Measurements from ENCODE around the gene RBMS1. TPM values are rescaled to one million over a fixed set of nuclear protein-coding genes. Genes with fewer than 3 reads are reported as not detected.

The RBMS1 gene
- polyA plus RNA-seq, 1 donor (not counting 4 experiments of a cell fraction or from before 2014, with no cell fraction given) = 89.1 TPM

DNA sequence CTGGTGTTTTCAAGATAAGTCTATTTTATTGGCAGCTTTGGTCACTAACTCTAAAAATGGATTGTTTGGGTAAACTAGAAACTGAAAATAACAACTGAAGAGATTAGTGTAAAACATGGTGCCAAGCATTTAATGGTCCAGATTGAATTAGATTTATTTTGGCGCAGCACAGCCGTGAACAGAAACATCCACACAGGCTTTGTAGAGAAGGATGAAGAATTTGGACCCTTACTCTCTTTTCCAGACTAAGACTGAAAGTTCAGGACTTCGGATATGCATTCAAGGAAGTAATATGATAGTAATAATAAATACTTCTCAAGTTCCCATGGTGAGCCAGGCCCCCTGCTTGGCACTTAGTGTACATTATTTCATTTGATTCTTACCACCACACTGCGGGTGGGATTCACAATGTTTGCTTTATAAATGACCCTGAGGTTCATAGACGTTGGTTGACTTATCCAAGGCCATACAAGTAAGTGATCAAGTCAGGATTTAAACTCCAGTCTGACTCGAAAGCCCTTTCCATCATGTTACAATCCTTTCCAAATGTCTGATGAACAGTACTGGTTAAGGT lies 239.3 kb downstream of the RBMS1 start:
- no peak overlapping the region for H3K4me2 ChIP-seq (ENCODE audit: control insufficient read depth, extremely low read depth, insufficient read depth, low read depth, low read length)
- no peak overlapping the region for H3K4me3 ChIP-seq (ENCODE audit: control insufficient read depth in 2 of 3, extremely low read depth in 1 of 3, insufficient read depth in 2 of 3, low read depth in 1 of 3, low read length in 3 of 3)
- no peaks in the 10 kb centered on the region for H3K9me1 ChIP-seq (ENCODE audit: control insufficient read depth, extremely low read depth, insufficient read depth, low read length)
- H3K4me1 ChIP-seq (ENCODE audit: control insufficient read depth, extremely low read depth, insufficient read depth, low read length) = peaks cover 26% of the 10 kb centered on the region
- DNase-seq (ENCODE audit: low read depth, low spot score) = no peak
- H3K27ac ChIP-seq (ENCODE audit: control insufficient read depth, insufficient read depth, low read length) = no peak overlapping the region
- H3K79me2 ChIP-seq (ENCODE audit: control insufficient read depth, insufficient read depth, low read length) = no peaks in the 10 kb centered on the region
- H2AFZ ChIP-seq (ENCODE audit: control insufficient read depth, low read length) = no peak overlapping the region
- no peaks in the 10 kb centered on the region for H4K20me1 ChIP-seq (ENCODE audit: control insufficient read depth, extremely low read depth, insufficient read depth, low read length)
- FAIRE-seq = no peak
- H3K36me3 ChIP-seq (ENCODE audit: control insufficient read depth in 2 of 2, extremely low read depth in 1 of 2, insufficient read depth in 2 of 2, low read length in 2 of 2) = no peaks in the 10 kb centered on the region
- no peaks in the 10 kb centered on the region for H3K9me3 ChIP-seq (ENCODE audit: control insufficient read depth, low read depth, low read length)
- H3K9ac ChIP-seq (ENCODE audit: control insufficient read depth, extremely low read depth, insufficient read depth, low read length) = no peak overlapping the region
- no peaks in the 10 kb centered on the region for H3K27me3 ChIP-seq (ENCODE audit: control insufficient read depth, extremely low read depth, insufficient read depth, low read length)
- dilution Hi-C loops (cut with MboI; ENCODE audit: extremely low pct_ligation_motif_present, low sequenced_read_pairs) = no loop called here
- TF ChIP-seq EZH2 (IDR thresholded peaks at IDR 0.05; ENCODE audit: low read length) = no peak
- TF ChIP-seq, protein P1, sequence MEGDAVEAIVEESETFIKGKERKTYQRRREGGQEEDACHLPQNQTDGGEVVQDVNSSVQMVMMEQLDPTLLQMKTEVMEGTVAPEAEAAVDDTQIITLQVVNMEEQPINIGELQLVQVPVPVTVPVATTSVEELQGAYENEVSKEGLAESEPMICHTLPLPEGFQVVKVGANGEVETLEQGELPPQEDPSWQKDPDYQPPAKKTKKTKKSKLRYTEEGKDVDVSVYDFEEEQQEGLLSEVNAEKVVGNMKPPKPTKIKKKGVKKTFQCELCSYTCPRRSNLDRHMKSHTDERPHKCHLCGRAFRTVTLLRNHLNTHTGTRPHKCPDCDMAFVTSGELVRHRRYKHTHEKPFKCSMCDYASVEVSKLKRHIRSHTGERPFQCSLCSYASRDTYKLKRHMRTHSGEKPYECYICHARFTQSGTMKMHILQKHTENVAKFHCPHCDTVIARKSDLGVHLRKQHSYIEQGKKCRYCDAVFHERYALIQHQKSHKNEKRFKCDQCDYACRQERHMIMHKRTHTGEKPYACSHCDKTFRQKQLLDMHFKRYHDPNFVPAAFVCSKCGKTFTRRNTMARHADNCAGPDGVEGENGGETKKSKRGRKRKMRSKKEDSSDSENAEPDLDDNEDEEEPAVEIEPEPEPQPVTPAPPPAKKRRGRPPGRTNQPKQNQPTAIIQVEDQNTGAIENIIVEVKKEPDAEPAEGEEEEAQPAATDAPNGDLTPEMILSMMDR (optimal IDR thresholded peaks at IDR 0.05 in 1 of 3, IDR thresholded peaks at IDR 0.05 in 1 of 3, conservative IDR thresholded peaks at IDR 0.05 in 1 of 3; ENCODE audit: extremely low read depth in 1 of 3, insufficient read depth in 2 of 3, low read length in 3 of 3) = no peak

DNA sequence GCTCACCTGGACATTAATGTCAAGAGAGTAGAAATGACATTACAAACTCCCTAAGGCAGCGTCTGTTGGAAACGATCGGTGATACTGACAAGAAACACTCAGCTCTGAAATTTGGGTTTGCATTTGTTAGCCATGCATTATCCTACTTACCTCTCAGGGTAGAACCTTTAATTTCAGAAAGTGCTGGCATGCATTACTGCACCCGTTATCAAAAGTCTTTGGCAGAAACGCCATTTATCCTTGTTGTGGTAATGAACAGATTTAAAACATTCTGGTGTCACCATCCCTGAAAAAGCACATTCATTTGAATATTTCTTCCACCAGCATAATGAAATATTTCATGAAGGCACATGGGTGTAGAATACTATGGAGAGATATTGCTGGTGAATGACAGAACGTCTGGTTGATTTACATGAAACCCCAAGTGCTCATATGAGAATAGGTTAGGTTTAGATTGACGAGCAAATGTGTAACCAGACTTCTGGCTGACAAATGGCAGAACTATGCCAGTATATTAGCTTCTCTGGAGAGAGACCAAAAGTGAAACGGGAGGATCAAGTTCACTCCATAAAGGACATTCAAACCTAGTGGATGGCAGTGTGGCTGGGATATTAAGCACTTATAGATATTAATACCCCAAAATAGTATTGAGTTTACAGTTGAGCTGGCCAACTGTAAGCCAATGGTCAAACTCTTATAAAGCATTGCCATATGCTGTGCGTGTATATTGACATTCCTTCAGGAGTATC lies 240.0 kb downstream of the RBMS1 start:
- Histone ChIP-seq H3K27ac (ENCODE audit: control insufficient read depth, insufficient read depth, low read length) (no peak overlapping the region), H3K4me1 (ENCODE audit: control insufficient read depth, extremely low read depth, insufficient read depth, low read length) (peaks cover 26% of the 10 kb centered on the region), H4K20me1 (ENCODE audit: control insufficient read depth, extremely low read depth, insufficient read depth, low read length) (no peaks in the 10 kb centered on the region), H3K79me2 (ENCODE audit: control insufficient read depth, insufficient read depth, low read length) (no peaks in the 10 kb centered on the region), H3K9me1 (ENCODE audit: control insufficient read depth, extremely low read depth, insufficient read depth, low read length) (no peaks in the 10 kb centered on the region), H3K9me3 (ENCODE audit: control insufficient read depth, low read depth, low read length) (no peaks in the 10 kb centered on the region), H3K36me3 (ENCODE audit: control insufficient read depth in 2 of 2, extremely low read depth in 1 of 2, insufficient read depth in 2 of 2, low read length in 2 of 2) (no peaks in the 10 kb centered on the region), H3K4me2 (ENCODE audit: control insufficient read depth, extremely low read depth, insufficient read depth, low read depth, low read length) (peak overlapping the region; percentile 49), H3K9ac (ENCODE audit: control insufficient read depth, extremely low read depth, insufficient read depth, low read length) (no peak overlapping the region), H3K4me3 (ENCODE audit: control insufficient read depth in 2 of 3, extremely low read depth in 1 of 3, insufficient read depth in 2 of 3, low read depth in 1 of 3, low read length in 3 of 3) (no peak overlapping the region), H2AFZ (ENCODE audit: control insufficient read depth, low read length) (peak overlapping the region; percentile 52), H3K27me3 (ENCODE audit: control insufficient read depth, extremely low read depth, insufficient read depth, low read length) (no peaks in the 10 kb centered on the region)
- FAIRE-seq = peak; percentile 56
- no peak for DNase-seq (ENCODE audit: low read depth, low spot score)
- no peak for TF ChIP-seq EZH2 (IDR thresholded peaks at IDR 0.05; ENCODE audit: low read length)
- TF ChIP-seq, protein P1 (optimal IDR thresholded peaks at IDR 0.05 in 1 of 3, IDR thresholded peaks at IDR 0.05 in 1 of 3, conservative IDR thresholded peaks at IDR 0.05 in 1 of 3; ENCODE audit: extremely low read depth in 1 of 3, insufficient read depth in 2 of 3, low read length in 3 of 3) = no peak
- dilution Hi-C loops (cut with MboI; ENCODE audit: extremely low pct_ligation_motif_present, low sequenced_read_pairs) = no loop called here

Measured in keratinocyte (primary cell).